HG02981 (cell line): Measurements from ENCODE around the gene KRT85.

Source experiments
- ATAC-seq: cut with Tn5 transposase; IDR thresholded peaks from one replicate; pipeline ENCODE4 v1.9.1; 2021; ENCODE audit warnings: mild to moderate bottlenecking, moderate library complexity; ENCODE audit not compliant: unreplicated experiment

KRT85 gene

DNA sequence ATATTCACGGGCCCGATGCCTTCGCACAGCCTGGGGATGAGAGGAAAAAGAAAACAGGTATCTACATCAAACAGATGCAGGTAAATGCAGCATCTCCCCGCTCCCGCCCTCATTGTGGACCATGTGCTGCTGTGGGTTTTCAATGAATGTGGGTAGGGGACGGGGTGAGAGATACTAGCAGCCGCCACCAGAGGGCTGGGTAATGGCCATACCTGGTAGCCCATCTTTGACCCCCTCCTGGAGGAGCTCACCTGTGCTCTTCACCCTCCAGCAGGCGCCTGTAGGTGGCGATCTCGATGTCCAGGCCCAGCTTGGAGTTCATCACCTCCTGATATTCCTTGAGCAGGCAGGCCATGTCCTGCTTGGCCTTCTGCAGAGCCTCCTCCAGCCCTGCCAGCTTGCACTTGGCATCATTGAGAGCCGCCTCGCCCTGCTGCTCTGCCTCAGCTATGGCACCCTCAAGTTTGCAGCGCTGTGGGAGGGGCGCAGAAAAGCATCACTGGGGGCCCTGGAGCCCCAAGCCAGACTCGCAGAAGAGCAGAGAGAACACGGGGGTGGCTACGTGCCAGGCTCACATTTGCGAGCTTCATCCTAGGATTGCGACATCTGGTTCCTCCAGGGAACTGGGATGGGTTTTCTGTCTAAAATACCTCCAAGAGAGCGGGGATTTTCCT, 28.6 kb upstream of the KRT85 start:
- no peak for ATAC-seq

DNA sequence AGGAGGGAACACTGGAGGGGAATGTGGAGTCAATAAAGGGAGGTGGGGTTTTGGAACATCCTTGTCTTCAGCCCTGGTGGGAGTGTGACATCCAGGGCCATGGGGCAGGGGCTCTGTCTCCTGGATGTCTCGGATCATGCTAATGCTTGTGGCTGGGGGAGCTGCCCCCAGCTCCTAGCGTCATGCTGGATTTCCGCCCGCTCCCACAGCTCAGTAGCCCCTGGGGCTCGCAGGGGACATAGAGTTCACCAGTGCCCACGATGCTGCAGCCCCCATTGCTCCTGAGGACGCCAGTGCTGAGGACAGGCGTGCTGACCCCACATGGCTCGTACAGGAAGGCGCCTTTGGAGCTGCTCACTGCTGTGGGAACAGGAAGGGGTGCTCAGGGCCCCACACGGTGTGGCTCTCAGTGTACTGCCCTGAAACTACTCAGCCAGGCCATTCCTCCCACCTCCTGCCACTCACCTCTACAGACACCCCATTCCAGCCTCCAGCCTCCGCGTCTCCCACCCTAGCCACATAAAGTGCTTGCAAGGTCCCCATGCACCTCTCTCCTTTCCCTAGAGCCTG, 27.6 kb upstream of the KRT85 start:
- ATAC-seq = no peak

DNA sequence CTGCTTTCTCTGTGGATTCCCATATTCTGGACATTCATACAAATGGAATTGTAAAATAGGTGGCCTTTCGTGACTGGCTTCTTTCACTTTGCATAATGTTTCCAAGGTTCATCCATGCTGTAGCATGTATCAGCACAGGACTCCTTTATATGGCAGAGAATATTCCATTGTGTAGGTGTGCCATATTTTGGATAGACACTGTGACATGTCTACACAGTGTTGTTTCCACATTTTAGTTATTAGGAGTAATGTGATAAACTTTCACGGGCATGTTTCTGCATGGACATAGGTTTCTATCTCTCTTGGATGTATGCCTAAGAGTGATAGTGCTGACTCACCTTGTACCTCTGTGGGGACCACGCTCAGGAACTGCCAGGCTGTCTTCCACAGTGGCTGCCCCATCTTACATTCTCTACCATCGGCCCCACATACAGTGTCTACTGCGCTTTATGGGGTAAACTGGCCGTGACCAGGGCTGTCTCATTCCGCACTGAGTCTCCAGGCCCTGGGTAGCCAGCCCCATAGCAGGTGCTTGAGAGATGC, 25.3 kb upstream of the KRT85 start:
- ATAC-seq = no peak

DNA sequence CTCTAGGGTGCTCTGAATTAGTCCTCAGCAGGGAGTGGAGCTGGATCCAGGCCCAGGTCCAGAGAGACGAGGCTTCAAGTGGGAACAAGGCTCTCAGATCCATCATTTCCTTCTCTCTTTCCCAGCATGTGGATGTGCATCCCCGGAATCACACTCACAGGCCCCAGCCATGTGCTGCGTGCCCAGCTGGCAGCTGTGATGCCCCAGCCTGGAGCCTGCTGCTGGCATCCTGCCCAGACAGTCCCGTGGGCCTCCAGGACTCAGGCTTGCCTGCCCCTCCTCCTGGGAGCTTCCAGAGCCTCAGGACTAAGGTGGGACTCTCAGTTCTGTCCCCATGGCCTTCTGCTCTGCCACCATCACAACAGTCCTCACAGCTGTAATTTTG, 24.3 kb upstream of the KRT85 start:
- ATAC-seq = no peak

DNA sequence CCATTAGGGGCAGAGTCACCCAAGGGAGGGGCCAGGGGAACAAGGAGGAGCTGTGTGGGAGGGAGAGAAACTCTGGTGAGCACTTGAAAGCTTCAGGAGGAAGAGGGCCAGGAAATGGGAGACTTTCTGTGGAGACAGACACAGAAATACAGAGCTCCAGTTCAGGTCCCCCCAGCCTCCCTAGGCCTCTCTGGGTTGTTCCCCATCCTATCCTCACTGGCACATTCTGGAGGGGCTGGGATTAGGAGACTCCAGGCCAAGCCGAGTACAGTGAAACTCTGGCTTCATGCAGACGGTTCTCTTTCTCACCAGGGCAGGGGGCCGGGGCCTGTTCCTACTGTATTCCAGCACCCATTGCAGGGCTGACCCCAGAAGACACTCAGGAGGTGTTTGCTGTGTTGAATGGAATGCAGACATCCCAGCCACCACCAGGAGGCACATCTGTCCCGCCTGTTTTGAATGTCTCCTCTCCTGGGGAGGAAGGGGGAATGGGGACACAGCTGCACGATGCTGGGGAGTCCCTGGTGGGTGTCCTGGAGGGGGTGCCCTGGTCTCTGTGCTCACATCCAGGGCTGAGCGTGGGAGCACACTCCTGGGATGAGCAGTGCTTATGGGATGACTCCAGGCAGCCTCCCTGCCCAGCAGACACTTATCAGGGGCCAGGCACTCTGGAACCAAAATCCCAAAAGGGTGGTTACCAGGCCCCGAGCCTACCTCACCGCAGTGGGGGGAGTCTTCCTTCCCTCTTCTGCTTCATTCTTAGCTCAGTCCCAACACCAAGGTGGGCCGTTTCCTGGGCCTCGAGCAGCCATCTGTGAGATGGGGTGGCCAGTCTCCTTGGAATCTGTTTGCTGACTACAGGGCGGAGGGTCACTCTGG, 23.7 kb upstream of the KRT85 start:
- no peak for ATAC-seq

DNA sequence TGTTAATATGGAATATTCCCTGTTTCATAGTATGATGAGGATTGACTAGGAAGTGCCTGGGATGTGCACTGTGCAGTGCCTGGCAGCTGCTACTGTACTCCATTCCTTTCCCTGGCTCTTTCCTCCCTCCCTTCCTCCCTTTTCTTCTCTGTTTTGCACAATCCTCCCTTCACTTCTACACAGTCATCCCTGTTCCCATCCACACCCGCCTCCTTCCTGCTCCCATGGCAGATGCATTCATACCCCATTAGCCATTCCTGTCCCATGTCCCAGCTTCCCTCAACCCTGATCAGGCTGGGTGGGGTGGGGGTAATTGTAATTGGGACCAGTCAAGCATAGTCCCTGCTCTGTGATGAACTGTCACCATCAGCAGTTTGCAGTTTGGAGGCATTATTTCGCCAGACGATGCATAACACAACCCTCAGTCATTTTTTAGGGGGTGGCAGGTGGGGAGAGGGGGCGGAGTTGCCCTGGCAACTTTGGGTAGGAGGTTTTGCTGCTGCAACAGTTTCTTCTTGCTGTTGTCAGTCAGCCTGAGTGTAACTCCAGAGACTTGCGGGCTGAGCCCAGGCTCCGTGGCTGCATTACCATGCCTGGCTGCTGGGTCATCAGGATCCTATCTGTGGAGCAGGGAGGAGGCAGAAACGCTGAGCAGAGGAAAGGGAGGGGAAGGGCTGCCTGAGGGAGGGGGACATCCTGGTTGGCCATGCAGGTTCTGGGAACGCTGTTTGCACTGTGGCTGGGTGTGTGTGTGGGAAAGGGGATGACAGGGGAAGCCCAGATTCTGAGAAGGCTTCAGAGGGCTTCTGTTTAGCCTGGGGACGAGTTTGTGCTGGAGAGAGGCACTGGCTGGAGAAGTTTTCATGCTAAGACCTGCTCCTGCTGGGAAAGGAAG, 22.3 kb upstream of the KRT85 start:
- no peak for ATAC-seq

DNA sequence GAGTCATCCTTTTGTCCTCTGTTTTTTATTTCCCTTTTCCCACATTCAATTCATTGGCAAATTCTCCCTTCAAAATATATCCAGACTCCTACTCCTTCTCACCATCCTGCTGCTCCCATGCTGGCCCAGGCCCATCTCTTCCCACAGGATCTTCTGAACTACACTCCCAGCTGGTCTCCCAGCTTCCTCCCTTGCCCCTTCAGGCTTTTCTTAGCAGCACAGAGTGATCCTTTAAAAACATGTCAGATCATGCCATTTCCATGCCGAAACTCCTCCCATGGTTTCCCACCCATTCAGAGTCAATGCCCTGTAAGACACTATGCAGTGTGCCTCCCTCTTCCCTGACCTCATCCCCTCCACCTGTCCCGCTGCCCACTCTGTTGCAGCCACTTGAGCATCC, 20.6 kb upstream of the KRT85 start:
- no peak for ATAC-seq

DNA sequence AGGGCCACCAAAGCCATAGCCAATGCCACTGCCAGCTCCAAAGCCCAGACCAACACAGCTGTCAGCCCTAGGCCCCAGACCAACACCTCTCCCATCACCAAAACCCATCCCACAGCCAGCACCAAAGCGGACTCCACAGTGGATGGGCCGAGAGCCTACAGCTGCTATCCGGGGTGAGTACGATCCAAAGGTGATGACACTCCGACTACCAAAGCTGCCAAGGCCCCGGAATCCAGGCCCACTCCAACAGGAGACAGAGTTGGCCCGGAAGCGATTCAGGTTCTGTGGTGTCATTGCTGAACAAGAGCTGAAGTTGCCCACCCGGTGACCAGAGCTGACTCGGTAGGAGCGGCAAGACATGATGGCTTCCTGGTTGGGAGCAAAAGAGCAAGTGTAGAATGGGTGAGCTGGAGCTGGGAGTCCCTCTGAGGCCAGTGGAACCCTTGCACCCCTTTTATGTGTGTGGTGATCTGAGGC, 18.0 kb upstream of the KRT85 start, which contains the start of gene KRT84:
Gene KRT84, minus strand, starts transcription at position 427 of the 477 bp plus-strand sequence. Its CDS starts 67 bp downstream, at position 360.
- no peak for ATAC-seq

DNA sequence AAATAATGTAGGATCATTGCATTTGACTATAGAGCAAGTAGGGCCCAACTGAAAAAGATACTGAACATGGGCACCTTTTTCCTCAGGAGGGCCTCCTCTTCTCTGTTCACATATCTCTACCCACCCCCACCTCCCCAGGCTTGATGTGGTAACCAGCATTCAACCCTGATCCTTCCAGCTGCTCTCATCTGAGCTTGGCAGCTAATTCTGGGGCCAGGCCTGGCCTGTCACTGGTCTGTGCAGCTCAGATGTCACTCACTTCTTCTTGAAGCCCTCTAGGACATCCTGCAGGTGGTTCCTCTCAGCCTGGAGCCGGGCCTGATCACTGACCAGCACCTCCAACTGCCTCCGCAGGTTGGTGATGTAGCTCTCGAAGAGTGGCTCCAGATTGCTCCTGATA, 16.1 kb upstream of the KRT85 start:
- ATAC-seq = no peak

DNA sequence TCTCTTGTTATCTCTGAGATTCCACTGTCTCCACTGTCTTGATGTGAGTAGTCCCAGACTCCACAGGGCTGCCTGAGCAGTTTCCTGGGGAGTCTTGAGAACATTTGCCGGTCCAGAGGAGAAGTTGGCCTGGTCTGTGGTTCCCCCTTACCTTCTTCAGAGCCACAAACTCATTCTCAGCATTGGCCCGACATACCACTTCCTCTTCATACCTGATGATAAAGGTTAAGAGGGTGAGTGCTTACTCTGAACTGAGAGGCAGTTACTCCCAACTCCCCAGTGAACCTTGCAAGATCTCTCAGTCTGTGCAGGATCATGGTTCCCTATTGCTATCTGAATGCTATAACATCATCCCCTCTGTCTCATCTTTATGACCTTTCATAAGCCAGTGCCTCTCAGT, 15.6 kb upstream of the KRT85 start:
- no peak for ATAC-seq

DNA sequence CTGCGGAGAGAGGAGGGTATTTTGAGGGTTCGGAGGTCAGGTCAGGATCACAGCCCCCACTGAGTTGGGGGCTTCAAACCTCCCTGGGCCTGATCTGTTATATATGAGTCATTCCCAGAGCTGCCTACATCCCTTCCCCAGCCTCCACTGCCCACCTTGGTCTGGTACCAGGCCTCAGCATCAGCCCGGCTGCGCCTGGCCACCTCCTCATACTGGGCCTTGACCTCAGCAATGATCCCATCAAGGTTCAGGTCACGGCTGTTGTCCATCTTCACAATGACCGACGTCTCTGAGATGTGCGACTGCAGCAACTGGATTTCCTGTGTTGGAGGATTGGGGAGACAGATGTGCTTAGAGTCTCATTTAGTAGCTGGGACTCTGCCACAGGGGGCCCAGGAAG, 13.9 kb upstream of the KRT85 start:
- ATAC-seq = no peak

DNA sequence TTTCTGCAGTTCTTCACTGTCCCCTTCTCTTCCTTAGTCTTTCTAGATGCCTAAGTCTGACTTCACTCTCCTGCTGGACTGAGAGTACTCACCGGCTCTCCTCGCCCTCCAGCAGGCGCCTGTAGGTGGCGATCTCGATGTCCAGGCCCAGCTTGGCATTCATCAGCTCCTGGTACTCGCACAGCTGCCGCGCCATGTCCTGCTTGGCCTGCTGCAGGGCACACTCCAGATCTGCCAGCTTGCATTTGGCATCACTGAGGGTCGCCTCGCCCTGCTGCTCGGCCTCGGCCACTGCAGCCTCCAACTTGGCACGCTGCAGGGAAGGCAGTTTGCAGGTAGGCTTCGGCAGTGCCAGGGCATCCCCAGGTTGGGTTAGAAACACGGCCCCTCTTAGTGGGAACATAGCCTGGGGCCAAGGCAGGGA, 13.0 kb upstream of the KRT85 start:
- no peak for ATAC-seq

DNA sequence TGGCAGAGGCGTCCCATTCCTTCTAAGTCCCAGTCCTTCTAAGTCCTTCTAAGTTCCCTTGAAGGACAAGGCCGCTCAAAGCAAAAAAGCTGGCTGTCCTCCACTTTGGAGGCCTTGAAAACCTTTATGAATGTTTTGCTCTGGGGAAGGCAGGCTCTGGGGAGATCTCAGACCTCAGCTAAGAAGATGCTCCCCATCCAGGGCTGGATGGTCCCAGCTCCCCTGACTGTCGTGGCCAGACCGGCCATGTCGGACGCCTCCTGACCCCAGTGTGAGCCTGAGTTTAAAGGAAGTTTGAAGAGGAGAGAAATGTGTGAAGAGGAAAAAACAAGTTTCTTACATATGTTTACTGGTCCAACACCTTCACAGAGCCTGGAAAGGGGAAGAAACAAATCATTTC, 12.3 kb upstream of the KRT85 start:
- no peak for ATAC-seq

DNA sequence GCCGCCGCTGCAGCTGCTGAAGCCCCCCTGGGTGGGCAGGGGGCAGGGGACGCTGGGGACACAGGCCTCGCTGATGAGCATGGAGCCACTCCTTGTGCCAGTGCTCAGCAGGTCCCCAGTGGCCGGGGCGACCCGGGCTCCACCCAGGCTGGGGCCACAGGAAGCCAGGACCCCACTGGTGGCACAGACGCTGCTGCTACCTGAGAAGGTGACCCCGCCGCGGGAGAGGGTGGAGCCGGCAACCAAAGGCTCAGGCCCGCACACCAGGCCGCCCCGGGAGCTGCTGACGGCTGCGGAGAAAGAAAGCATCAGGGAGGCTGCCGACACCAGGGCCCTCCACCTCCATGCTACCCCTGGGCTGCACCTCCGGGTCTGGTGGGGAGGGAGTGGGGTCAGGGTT, 10.8 kb upstream of the KRT85 start:
- no peak for ATAC-seq

DNA sequence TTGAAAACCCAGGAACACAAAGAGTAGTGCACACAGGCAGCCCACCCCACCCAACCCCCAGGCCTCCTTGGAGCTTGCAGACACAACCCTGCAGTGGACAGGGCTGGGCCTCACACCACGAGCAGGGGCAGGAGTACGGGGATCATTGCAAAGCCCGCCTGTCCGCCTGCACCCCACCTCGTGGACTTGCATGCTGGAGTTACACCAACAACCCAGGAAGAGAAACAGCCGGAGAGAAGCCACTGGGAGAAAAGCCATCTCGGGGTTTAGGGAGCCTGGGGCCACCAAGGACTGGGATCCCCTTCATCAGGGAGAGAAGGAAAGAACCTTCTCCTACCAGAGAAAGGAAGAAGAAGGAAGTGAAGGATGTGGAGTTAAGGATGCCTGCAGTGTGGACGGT, 10.0 kb upstream of the KRT85 start:
- no peak for ATAC-seq

DNA sequence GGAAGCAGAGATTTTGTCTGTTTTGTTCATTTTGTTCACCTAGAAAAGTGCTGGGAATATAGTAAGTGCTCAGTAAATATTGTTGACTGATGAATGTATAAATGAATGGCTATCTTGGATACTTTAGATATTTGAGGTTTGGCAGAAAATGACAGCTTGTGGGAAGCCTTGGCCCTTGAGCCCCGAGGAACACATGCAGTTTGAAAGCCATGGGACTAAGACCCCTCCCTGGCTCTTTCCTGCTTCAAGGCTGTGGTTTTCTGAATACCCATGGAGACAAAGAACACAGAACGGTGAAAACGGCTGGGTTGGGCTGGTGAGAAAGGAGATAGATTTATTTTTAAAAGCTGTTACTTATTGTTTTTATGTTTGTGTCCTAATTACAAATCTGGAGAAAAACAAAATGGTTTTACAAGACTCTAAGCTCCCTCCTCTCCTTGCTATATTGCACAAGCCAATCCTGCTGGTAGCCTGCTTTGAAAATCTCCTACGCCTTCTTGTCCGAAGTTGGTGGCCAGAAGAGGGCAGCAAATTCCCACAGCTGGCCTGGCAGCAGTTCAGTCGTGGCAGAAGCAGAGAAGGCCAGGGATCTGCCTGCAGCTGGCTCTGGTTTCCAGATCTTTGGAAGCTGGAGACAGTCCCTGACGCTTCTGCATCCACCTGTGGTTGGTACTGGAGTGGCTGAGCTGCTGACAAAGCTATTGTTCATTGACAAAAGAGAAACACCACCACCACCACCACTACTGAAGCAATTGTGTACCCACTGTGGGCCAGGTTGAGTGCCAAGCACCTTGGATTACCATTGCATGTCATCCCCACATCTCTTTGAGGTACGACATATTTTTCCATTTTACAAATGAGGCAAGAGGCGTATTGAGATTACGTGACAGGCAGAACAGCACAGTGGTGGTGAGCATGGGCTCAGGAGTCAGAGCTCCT, 5.2 kb upstream of the KRT85 start:
- no peak for ATAC-seq

DNA sequence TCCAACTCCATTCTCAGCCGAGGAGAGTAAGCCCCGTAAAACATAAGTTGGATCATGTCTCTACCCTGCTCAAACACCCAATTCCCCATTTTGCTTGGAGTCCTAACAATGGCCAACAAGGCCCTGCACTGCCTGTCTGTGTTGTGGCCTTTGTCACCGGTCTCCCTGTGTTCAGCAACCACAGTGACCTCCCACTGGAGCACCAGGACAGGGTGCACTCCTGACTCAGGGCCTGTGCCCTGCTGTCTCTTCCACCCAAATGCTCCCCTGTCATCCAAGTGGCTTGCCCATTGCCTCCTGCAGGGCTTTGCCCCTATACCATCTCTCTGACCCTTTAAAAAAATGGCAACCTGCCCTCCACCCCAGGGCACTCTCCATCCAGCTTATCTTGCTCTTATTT, 4.4 kb upstream of the KRT85 start:
- ATAC-seq = no peak

DNA sequence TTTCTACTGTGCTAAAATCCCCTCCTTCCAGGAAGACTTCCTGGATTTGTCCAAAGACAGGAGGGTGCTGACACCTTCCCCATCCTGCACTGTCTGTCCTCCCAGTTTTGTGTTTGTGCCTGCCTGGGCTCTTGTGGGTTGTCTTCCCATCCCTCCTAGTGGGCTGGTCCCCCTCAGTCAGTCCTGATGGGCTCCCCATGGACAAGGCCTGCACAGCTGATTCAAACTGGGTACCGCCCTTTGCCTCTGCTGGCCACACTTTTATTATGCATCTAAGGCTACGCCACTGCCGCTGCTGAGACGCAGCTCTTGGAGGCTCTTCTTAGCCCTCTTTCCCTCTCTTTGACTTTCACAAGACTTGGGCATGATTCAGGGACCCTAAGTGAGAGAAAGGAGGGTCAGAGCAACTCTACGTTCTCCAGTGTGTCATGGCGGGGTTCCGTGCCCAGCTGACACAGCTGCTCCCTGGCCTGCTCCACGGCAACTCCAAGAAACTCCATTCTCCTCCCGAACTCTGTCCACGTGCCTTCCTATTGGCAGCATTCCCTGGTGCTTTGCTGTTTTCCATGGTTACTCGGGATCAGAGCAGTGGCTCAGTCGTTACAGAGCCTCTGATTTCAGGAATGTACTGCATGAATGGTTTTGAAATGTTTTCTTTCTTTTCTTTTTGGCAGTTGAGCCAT, 3.8 kb upstream of the KRT85 start:
- ATAC-seq = no peak

DNA sequence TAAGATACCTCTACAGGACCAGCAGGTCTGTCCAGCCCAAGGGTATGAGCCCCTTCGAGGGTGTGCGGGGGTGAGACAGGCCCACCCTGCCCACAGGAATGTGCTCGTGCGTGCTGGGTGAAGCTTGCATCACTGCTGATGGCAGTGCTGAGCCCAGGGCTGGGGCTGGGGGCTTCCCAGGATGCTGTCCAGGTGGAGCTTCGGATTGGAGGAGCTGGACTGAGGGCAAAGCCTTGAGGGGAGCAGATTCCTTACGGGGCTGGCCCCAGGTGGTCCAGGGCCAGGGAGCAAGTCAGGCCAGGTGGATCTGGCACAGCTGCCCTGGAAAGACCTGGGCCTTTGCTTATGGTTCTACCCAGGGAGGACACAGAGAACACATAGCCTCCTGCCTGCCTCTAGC, 2.5 kb upstream of the KRT85 start:
- ATAC-seq = no peak
